ENCODE results near the gene EBF3. TPM values are rescaled to one million over a fixed set of nuclear protein-coding genes. Genes with fewer than 3 reads are reported as not detected.

Gene EBF3
- total RNA-seq, 1 experiment from 2014 or later, result 56.2 TPM

GRCh38 chr10:129954492-129955315, 9.4 kb downstream of the EBF3 start:
- Histone ChIP-seq H3K4me3 (ENCODE audit: low read depth, low read length, poor library complexity, severe bottlenecking) (peak overlapping the region; percentile 6), H3K27me3 (replicated peaks; ENCODE audit: insufficient read depth, low read depth, low read length, poor library complexity) (no peaks in the 10 kb centered on the region), H3K27ac (ENCODE audit: low read depth, low read length, poor library complexity, severe bottlenecking) (no peak overlapping the region), H3K9me3 (ENCODE audit: low read depth, low read length, poor library complexity, severe bottlenecking) (no peaks in the 10 kb centered on the region), H3K4me1 (ENCODE audit: insufficient read depth, low read length, poor library complexity, severe bottlenecking) (peaks cover 91% of the 10 kb centered on the region), H3K36me3 (ENCODE audit: insufficient read depth, low read length, poor library complexity, severe bottlenecking) (peaks cover 28% of the 10 kb centered on the region)
- POLR2A ChIA-PET (ENCODE audit: low non-redundant PET), result no interaction called here
- CTCF ChIA-PET, result no interaction called here
- BruUV-seq (replicated peaks), result no TSS peak
- intact Hi-C loops (cut with micrococcal nuclease; ENCODE audit: unreplicated experiment), result no loop called here
- TF ChIP-seq CTCF (conservative IDR thresholded peaks at IDR 0.05; ENCODE audit: low read depth, low read length), result no peak
- no peak for TF ChIP-seq EZH2 (IDR thresholded peaks at IDR 0.05; ENCODE audit: borderline replicate concordance, low read depth, low read length, poor library complexity, severe bottlenecking)
- DNase-seq (ENCODE audit: low spot score), result no peak

- CTCF ChIA-PET, result no interaction called here
- intact Hi-C loops (cut with micrococcal nuclease; ENCODE audit: unreplicated experiment), result no loop called here
- Histone ChIP-seq H3K27me3 (replicated peaks; ENCODE audit: insufficient read depth, low read depth, low read length, poor library complexity) (no peaks in the 10 kb centered on the region), H3K36me3 (ENCODE audit: insufficient read depth, low read length, poor library complexity, severe bottlenecking) (peaks cover 28% of the 10 kb centered on the region), H3K4me3 (ENCODE audit: low read depth, low read length, poor library complexity, severe bottlenecking) (no peak overlapping the region), H3K4me1 (ENCODE audit: insufficient read depth, low read length, poor library complexity, severe bottlenecking) (peaks cover 96% of the 10 kb centered on the region), H3K9me3 (ENCODE audit: low read depth, low read length, poor library complexity, severe bottlenecking) (no peaks in the 10 kb centered on the region), H3K27ac (ENCODE audit: low read depth, low read length, poor library complexity, severe bottlenecking) (peak overlapping the region; percentile 75)
- BruUV-seq (replicated peaks), result no TSS peak
- DNase-seq (ENCODE audit: low spot score), result no peak
- POLR2A ChIA-PET (ENCODE audit: low non-redundant PET), result no interaction called here
- no peak for TF ChIP-seq CTCF (conservative IDR thresholded peaks at IDR 0.05; ENCODE audit: low read depth, low read length)
- TF ChIP-seq EZH2 (IDR thresholded peaks at IDR 0.05; ENCODE audit: borderline replicate concordance, low read depth, low read length, poor library complexity, severe bottlenecking), result no peak
Observed at GRCh38 chr10:129953119-129954051, 10.7 kb downstream of the EBF3 start.

DNA sequence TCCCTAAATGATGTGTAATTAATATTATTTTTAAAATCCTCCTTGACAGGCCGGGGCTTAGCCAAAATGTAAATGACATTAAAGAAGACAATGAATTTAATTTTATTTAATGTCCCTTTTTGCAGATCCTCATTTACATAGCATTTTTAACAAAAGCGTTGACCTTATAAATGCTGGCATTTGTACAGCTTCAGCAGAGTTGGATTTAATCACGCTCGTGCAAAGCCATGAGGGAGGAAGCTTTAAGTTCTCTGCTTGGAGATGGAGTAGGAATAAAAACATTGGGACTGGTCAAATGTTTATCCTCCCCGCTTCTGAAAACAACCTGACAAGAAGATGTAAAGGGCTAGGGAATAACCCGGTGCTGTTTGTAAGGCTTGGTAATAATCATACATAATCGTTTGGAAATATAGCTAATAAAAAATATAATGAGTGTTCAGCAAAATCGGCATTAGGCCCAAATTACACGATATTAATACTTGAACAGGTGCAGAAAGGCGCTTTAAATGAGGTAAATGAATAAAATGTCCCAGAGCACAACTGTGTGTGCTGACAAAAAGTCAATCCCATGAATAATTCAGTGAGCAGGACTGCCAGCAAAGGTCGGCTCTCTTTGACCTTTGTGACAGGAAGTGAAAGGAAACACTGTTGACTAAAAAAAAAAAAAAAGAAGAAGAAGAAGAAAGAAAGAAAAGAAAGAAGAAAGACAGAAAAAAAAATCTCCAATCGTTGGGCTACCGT, 11.5 kb downstream of the EBF3 start:
- CTCF ChIA-PET, result no interaction called here

More for the DNA sequence above, 11.5 kb downstream of the EBF3 start:
- Histone ChIP-seq H3K9me3 (ENCODE audit: low read depth, low read length, poor library complexity, severe bottlenecking) (no peaks in the 10 kb centered on the region), H3K27me3 (replicated peaks; ENCODE audit: insufficient read depth, low read depth, low read length, poor library complexity) (no peaks in the 10 kb centered on the region), H3K36me3 (ENCODE audit: insufficient read depth, low read length, poor library complexity, severe bottlenecking) (peaks cover 24% of the 10 kb centered on the region), H3K4me3 (ENCODE audit: low read depth, low read length, poor library complexity, severe bottlenecking) (no peak overlapping the region), H3K4me1 (ENCODE audit: insufficient read depth, low read length, poor library complexity, severe bottlenecking) (peaks cover 91% of the 10 kb centered on the region), H3K27ac (ENCODE audit: low read depth, low read length, poor library complexity, severe bottlenecking) (peak overlapping the region; percentile 75)
- TSS peak; percentile 2 for BruUV-seq (replicated peaks)
- intact Hi-C loops (cut with micrococcal nuclease; ENCODE audit: unreplicated experiment), result no loop called here
- TF ChIP-seq EZH2 (IDR thresholded peaks at IDR 0.05; ENCODE audit: borderline replicate concordance, low read depth, low read length, poor library complexity, severe bottlenecking) (no peak), CTCF (conservative IDR thresholded peaks at IDR 0.05; ENCODE audit: low read depth, low read length) (no peak)
- DNase-seq (ENCODE audit: low spot score), result no peak
- POLR2A ChIA-PET (ENCODE audit: low non-redundant PET), result no interaction called here

Measured in A673 (cell line).